A549 (cell line): Measurements from ENCODE around the gene GRM7.

Experiments
- CTCF ChIP-seq: fragments of >200 bp; sonication (Bioruptor Twin); formaldehyde crosslinking; IDR thresholded peaks from 3 replicates; pipeline ENCODE4 v1.5.1; 2016
- EP300 ChIP-seq, 2 experiments: fragments of >200 bp; sonication (Bioruptor Twin); formaldehyde crosslinking; IDR thresholded peaks; 2 replicates in 1 of 2; 3 replicates in 1 of 2; pipeline ENCODE4 v1.6.1; 2016 to 2017
- ESRRA ChIP-seq: fragments of 150-350 bp; IDR thresholded peaks from 2 replicates; pipeline ENCODE4 v1.6.1; 2014; ENCODE audit warnings: mild to moderate bottlenecking, low read length, borderline replicate concordance
- KDM1A ChIP-seq: fragments of 200-600 bp; sonication (generic); IDR thresholded peaks from 2 replicates; pipeline ENCODE4 v1.6.1; 2016; ENCODE audit warnings: low read depth, mild to moderate bottlenecking
- MAX ChIP-seq: IDR thresholded peaks from 2 replicates; pipeline ENCODE4 v1.6.1; 2012
- POLR2A ChIP-seq: IDR thresholded peaks from 2 replicates; pipeline ENCODE4 v1.6.1; 2012; ENCODE audit warnings: mild to moderate bottlenecking, low read length
- RAD21 ChIP-seq, 2 experiments: fragments of >200 bp in 1 of 2; sonication (Bioruptor Twin) in 1 of 2; formaldehyde crosslinking in 1 of 2; IDR thresholded peaks in 1 of 2; conservative IDR thresholded peaks in 1 of 2; 2 replicates in 1 of 2; 3 replicates in 1 of 2; pipeline ENCODE4 v1.6.1; 2012 to 2018; ENCODE audit warnings: inconsistent platforms in 1 of 2

DNA sequence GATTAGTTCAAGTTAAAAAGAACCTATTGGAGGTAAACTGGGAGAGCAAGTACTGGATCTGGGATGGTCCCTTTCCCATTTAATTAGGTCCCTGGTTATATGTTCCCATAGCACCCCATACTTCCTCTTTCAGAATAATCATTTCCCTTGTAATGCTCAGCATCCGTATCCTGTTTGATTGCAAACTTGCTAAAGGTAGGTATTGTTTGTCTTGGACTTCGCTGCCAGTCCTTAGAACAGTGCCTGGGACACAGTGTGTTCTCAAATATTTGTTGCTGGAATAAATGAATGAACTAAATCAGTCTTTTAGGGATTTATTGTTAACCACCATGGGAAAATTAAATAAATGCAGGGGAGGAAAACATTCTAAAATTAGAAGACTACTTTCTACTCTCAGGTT, 299.8 kb downstream of the GRM7 start:
- TF ChIP-seq KDM1A: no peak
- TF ChIP-seq CTCF: no peak
- TF ChIP-seq ESRRA: no peak
- no peak for TF ChIP-seq POLR2A
- no peak for TF ChIP-seq MAX
- no peak for TF ChIP-seq RAD21 (conservative IDR thresholded peaks at IDR 0.05 in 1 of 2, IDR thresholded peaks at IDR 0.05 in 1 of 2)
- no peak for TF ChIP-seq EP300 (IDR thresholded peaks at IDR 0.05)
